Esophagus muscularis mucosa (tissue), 4 donors: ENCODE data around the gene DCAF6.

Source experiments
- CTCF ChIP-seq, 3 experiments: fragments of 200-600 bp in 2 of 3; fragments of 450-650 bp in 1 of 3; sonication (generic) in 2 of 3; IDR thresholded peaks; one replicate each; pipeline ENCODE4 v1.5.1; 2017 to 2019; ENCODE audit warnings: antibody characterized with exemption in 3 of 3, mild to moderate bottlenecking in 2 of 3, moderate library complexity in 1 of 3
- EP300 ChIP-seq: sonication (generic); formaldehyde crosslinking; IDR thresholded peaks from one replicate; pipeline ENCODE4 v1.6.1; 2017; ENCODE audit warnings: antibody characterized with exemption
- POLR2A ChIP-seq: fragments of 450-650 bp; IDR thresholded peaks from one replicate; pipeline ENCODE4 v1.6.1; 2017; ENCODE audit warnings: antibody characterized with exemption, moderate library complexity, mild to moderate bottlenecking, low read depth

DNA sequence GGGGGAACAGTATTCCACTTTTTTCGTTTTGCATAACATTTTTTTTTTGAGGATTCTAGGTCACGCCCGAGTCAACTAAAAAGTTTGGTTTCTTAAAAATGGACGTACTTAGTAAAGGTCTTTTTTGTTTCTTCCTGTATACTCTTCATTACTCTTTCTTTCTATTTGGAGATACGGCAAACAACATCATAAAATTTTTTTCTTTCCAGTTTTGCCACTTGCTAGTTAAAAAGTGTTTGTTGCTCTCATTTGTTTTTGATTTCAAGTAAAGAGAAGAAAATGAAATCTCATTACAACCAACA lies 1.2 kb downstream of the DCAF6 start:
- TF ChIP-seq CTCF (IDR thresholded peaks at IDR 0.05) (no peak), POLR2A (no peak), EP300 (no peak)
